ENCODE data around the gene KCNN1. TPM values are rescaled to one million over a fixed set of nuclear protein-coding genes. Genes with fewer than 3 reads are reported as not detected.

Gene KCNN1
- total RNA-seq, 2 experiments from 2014 or later: 0.34 TPM; not detected in 1

DNA sequence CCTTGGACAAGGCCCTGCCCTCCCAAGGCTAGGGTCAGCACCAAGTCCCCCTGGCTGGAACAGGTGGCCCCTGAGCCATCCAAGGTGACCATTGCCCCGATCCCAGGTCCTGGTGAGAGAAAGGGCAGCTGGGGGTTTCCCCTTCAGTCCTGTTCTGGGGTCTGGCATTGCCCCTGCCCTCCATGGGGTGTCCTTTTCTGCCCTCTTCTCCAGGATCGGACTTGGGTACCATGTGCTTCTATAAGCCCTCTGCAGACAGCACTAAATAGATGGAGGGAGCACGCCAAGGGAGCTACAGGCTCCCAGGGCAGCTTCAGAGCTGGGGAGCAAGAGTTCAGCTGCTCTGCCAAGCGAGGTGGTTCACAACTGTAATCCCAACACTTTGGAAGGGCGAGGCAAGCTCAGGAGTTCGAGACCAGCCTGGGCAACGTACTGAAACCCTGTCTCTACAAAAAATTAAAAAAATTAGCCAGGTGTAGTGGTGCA is 13.5 kb upstream of the KCNN1 start:
- Mint-ChIP-seq H3K4me1 (peaks cover 29% of the 10 kb centered on the region), H3K27me3 (peaks cover 75% of the 10 kb centered on the region), H3K9me3 (no peaks in the 10 kb centered on the region), H3K4me3 (no peak overlapping the region), H3K36me3 (no peaks in the 10 kb centered on the region), H3K27ac (no peak overlapping the region)
- no peak for DNase-seq

DNA sequence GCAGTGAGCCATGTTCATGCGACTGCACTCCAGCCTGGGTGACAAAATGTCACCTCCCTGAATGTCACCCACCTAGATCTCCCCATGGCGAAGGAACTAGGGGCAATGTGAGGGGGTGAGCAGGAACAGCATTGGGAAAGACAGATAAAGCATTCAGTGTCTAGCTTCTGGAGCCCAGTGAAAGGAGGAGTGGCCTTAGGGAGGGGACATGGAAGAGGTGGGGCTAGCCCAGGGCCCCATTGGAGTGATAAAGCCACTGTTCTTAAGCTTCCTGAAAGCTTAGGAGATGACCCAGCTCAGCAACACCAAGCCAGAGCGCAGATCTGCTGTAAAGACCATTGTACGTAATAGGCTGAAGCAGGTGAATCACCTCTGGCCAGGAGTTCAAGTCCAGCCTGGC is 13.0 kb upstream of the KCNN1 start:
- DNase-seq: no peak
- Mint-ChIP-seq H3K4me1 (peaks cover 24% of the 10 kb centered on the region), H3K27me3 (peaks cover 73% of the 10 kb centered on the region), H3K27ac (no peak overlapping the region), H3K36me3 (no peaks in the 10 kb centered on the region), H3K9me3 (no peaks in the 10 kb centered on the region), H3K4me3 (no peak overlapping the region)

DNA sequence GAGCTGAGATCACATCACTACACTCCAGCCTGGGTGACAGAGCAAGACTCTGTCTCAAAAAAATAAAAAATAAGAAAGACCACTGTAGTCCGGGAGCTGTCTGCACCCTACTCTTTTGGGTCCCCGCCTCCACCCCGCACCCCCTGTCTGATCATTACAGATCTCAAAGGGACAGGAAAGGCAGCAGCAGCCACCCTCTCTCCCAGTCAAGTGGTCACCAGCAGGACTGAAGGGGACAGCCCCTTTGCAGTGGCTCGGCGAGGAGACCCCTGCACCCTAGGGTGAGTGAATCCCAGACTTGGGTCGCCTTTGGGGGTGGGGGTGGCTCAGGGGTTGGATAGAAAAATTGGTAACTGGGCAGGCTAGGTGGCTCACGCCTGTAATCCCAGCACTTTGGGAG is 12.5 kb upstream of the KCNN1 start:
- peaks cover 67% of the 10 kb centered on the region for H3K27me3 Mint-ChIP-seq
- no peak for DNase-seq
- no peaks in the 10 kb centered on the region for H3K36me3 Mint-ChIP-seq
- H3K9me3 Mint-ChIP-seq: no peaks in the 10 kb centered on the region
- peaks cover 19% of the 10 kb centered on the region for H3K4me1 Mint-ChIP-seq
- no peak overlapping the region for H3K4me3 Mint-ChIP-seq
- no peak overlapping the region for H3K27ac Mint-ChIP-seq

DNA sequence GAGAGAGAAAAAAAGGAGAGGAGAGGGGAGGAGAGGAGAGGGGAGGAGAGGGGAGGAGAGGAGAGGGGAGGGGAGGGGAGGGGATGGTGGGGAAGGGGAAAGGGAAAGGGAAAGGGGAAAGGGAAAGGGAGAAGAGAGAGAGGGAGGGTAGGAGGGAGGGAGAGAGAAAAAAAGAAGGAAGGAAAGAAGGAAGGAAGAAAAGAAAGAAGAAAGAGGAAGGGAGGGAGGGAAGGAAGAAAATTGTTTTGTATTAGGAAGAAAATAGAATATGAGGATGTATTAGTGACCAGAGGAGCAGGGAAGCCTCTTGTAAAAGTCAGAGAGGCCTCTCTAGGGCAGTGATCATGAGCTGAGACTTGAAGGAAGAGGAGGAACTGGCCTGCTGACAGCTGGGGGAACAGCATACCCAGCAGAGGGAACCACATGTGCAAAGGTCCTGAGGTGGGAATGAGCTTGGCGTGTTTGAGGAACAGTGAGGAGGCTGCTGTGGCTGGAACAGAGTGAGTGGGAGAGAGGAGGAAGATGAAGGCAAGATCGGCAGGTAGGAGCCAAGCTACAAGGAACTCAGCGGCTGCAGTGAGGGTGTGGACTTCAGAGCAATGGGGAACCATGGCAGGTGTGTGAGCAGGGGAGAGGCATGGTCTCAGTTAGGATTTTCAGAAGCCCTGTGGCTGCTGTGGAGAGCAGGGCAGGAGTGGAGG is 9.6 kb upstream of the KCNN1 start:
- H3K36me3 Mint-ChIP-seq: no peaks in the 10 kb centered on the region
- H3K4me1 Mint-ChIP-seq: no peaks in the 10 kb centered on the region
- DNase-seq: no peak
- H3K27me3 Mint-ChIP-seq: peaks cover 51% of the 10 kb centered on the region
- H3K9me3 Mint-ChIP-seq: no peaks in the 10 kb centered on the region
- H3K4me3 Mint-ChIP-seq: no peak overlapping the region
- H3K27ac Mint-ChIP-seq: no peak overlapping the region

DNA sequence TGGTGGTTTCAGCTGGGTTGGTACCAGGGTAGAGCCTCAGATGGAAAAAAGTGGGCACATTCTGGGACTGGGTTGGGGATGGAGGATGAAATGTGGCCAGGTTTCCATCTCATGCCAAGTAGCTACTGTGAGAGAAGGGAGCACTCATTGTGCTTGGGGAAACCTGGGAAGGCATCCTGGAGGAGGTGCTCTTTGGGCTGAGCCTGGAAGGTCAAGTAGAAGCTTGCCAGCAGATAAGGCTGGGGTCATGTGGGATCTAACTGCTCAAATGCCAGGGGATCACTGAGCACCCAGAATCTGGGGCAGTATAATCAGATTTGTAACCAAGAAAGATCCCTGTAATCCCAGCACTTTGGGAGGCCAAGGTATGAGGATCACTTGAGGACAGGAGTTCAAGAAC is 9.0 kb upstream of the KCNN1 start:
- Mint-ChIP-seq H3K27ac (no peak overlapping the region), H3K9me3 (no peaks in the 10 kb centered on the region), H3K4me1 (no peaks in the 10 kb centered on the region)

DNA sequence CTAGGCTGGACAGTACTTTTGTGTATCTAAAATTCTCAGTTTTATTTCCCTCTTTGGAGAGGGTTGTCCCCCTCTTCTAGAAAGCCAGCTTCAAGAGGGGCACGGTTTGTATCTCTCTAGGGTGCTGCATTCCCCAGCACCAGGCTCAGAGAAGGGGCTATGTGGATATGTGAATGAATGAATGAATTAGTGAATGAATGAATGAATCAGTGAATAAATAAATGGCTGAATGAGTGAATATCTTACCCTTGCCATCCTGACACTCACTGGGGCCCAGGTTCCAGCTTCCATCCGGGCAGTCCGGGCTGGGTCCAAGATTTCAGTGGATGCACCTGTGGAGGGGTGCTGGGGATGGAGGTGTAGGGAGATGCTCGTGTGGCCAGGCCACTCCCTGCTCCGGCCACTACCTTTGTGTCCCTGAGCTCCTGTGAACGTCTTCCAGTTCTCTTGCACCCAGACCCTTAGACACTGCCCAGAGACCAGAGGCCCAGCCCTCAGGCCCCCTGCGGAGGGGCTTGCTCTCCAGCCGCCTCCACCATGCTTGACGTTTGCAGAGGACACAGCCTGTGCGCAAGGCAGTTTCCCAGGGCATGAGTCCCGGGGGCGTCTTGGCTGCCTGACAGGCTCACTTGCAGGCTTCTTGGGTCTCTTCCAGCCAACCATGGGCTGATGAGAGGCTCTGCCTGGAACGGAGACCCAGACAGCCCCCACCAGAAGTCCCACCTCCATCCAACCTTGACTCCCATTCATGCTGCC is 2.8 kb upstream of the KCNN1 start:
- Mint-ChIP-seq H3K4me3 (no peak overlapping the region), H3K4me1 (peaks cover 4% of the 10 kb centered on the region), H3K36me3 (no peaks in the 10 kb centered on the region), H3K27me3 (peaks cover 54% of the 10 kb centered on the region), H3K27ac (no peak overlapping the region), H3K9me3 (no peaks in the 10 kb centered on the region)
- DNase-seq: no peak

More for the DNA sequence above, 9.0 kb upstream of the KCNN1 start:
- H3K27me3 Mint-ChIP-seq: peaks cover 45% of the 10 kb centered on the region
- no peak overlapping the region for H3K4me3 Mint-ChIP-seq
- no peak for DNase-seq
- no peaks in the 10 kb centered on the region for H3K36me3 Mint-ChIP-seq

DNA sequence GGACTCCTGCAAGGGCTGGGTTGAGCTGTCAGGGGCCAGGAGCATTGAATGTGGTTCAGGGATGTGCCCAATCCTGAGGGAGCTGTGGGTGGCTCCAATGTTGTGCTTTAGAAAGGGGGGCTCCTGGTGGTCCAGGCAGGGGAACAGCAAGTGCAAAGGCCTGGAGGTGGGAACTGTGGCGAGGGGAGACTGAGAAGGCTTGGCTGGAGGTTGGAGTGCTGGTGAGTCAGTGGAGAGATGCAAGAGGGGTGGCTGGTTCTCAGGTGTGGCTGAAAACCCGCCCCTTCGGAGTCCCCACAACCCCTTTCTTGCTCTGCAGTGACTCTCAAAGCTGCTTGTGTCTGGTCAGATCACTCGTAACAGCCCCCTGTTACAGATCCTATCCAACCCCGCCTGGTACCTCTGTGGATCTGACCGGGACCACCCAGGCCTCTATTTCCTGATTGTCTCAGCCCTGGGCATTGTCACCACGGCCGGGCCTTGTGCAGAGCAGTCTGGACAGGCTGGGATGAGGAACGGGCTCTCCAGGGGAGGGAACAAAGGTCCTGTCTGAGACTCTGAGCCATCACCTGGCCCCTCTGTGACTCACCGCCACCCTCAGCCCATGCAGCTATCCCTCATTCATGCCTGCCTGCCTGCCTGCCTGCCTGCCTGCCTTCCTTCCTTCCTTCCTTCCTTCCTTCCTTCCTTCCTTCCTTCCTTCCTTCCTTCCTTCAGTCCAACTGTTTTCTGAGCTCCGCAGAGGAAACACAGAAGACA is 1.4 kb upstream of the KCNN1 start:
- DNase-seq: no peak
- H3K4me1 Mint-ChIP-seq: peaks cover 7% of the 10 kb centered on the region
- H3K27me3 Mint-ChIP-seq: peaks cover 54% of the 10 kb centered on the region
- H3K4me3 Mint-ChIP-seq: no peak overlapping the region
- H3K9me3 Mint-ChIP-seq: no peaks in the 10 kb centered on the region
- no peaks in the 10 kb centered on the region for H3K36me3 Mint-ChIP-seq
- no peak overlapping the region for H3K27ac Mint-ChIP-seq

DNA sequence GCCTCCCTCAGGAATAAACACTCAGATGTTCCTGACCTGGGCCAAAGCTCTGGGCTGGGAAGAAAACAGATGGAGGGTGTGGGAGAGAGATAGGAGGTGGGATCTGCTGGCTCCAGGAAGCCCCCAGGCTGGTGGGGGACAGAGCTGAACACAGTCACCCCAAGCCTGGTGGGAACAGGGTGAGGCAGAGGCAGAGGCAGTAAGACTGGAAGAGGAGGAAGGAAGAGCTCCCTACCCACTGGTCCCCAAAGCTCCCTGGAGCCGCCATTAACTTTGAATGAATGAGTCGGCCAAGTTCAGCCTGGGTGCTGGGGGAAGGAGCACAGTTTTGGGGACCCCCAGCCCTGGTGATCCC is 801 bp upstream of the KCNN1 start:
- H3K9me3 Mint-ChIP-seq: no peaks in the 10 kb centered on the region

DNA sequence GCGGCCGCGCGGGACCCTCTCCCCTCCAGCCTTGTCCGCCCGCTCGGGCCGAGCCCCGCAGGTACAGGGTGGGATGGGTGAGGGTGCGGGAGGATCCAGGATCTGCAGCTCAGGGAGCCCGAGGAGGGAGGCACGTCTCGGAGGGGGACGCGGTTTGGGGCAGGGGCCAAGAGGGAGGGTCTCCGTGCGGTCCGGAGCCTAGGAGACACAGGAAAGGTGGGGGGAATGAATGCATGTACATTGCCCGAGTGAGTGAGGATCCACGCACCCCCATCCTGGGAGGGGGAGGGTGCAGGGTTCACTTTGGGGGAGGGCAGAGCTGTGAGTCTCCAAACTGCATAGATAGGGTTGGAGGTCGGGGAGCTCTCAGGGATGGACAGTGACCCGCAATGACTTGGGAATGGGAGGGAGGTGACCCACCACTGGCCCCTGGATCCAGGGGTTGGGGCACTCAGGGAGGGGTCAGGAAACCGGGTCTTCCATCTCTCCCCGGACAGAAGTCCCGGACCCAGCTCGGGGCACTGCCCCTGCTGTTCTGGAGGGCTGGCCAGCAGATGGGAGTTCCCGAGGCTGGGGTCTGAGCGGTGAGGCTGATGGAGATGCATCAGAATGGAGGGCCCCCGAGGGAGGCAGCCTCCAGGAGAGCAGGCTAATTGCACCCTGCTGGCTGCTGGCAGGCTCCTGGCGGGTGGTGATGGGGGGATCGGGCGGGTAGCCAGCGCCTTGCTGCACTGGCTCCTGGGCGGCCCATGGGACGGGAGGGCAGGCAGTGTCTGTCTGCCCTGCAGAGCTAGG is 547 bp downstream of the KCNN1 start:
- Mint-ChIP-seq H3K4me3 (peak overlapping the region; percentile 50), H3K27ac (no peak overlapping the region), H3K4me1 (peaks cover 7% of the 10 kb centered on the region), H3K9me3 (no peaks in the 10 kb centered on the region), H3K27me3 (peaks cover 50% of the 10 kb centered on the region), H3K36me3 (no peaks in the 10 kb centered on the region)
- DNase-seq: no peak

More for the DNA sequence above, 801 bp upstream of the KCNN1 start:
- no peak for DNase-seq
- Mint-ChIP-seq H3K27ac (no peak overlapping the region), H3K4me1 (peaks cover 7% of the 10 kb centered on the region), H3K4me3 (no peak overlapping the region), H3K36me3 (no peaks in the 10 kb centered on the region), H3K27me3 (peaks cover 49% of the 10 kb centered on the region)

DNA sequence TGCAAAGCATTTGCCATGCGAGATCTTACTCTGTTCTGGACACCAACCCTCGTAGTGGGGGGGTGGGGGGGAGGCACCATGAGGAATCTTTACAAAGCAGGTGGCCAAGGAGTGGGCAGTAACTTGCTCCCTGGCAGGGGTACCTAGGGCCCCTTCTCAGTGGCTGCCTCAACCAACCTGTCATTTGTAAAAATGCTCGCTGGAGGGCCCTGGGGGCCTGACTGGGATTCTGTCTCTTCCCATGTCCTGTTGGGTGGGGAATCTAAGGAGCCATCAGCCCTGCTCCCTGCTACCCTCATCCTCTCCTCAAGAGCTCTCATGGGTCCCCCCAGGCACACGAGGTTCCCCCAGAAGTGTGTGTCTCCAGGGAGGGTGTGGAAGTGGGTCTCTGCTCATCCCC is 1.5 kb downstream of the KCNN1 start:
- Mint-ChIP-seq H3K9me3 (no peaks in the 10 kb centered on the region), H3K4me1 (peaks cover 7% of the 10 kb centered on the region), H3K36me3 (no peaks in the 10 kb centered on the region), H3K27ac (no peak overlapping the region), H3K4me3 (no peak overlapping the region), H3K27me3 (peaks cover 47% of the 10 kb centered on the region)
- DNase-seq: no peak

DNA sequence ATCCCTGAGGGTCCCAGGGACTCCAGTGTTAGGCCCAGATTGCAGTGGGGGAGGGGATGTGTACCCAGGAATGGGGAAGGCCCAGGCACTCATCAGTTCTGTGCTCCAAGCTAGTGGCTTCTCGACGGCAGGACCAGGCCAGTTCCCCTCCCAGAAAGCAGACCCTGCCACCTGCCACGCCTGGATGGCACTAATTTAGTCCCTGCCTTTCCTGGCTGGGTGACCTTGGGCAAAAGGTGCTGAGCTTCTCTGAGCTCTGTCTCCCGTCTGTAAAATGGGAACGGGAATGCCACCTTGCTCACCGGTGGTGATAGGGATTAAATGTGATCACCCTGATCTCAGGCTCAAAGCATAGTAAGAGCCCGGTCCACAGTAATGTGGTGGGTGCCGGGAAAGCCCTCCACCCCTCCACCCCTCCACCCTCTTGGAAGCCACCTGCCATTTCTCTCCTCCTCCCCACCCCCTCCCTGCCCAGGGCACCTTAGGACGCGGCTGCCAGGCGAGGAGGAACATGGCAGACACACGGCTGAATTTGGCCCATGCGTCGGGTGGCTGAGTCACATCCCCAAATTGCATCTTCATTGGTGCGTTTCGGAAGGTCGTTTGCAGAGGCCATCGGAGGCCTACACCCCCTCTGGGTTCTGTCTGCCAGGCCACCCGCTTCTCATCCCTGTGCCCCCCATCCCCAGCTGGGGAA is 2.3 kb downstream of the KCNN1 start:
- Mint-ChIP-seq H3K36me3 (no peaks in the 10 kb centered on the region), H3K4me1 (peaks cover 7% of the 10 kb centered on the region), H3K4me3 (no peak overlapping the region), H3K9me3 (no peaks in the 10 kb centered on the region), H3K27ac (no peak overlapping the region), H3K27me3 (peaks cover 38% of the 10 kb centered on the region)
- no peak for DNase-seq

DNA sequence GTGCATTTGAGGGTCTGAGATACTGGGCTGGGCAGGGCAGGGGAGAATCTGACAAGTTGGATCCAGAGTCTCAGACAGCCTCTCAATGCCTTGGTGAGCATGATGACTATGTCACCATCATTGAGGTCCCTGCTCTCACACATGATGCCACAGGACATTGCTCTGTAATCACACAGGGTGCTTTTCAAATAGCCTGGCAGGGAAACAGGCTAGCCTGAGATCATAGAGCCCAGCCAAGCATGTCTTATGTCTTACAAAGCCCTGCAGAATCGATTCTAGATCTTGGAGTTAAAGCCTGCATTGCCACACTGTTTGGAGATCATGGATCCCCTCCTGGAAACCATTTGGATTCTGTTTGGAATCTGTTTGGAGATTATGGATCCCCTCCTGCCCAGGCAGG is 5.3 kb downstream of the KCNN1 start:
- Mint-ChIP-seq H3K27ac (no peak overlapping the region), H3K27me3 (peaks cover 11% of the 10 kb centered on the region), H3K4me1 (peaks cover 5% of the 10 kb centered on the region), H3K4me3 (no peak overlapping the region), H3K9me3 (no peaks in the 10 kb centered on the region), H3K36me3 (no peaks in the 10 kb centered on the region)
- DNase-seq: no peak

DNA sequence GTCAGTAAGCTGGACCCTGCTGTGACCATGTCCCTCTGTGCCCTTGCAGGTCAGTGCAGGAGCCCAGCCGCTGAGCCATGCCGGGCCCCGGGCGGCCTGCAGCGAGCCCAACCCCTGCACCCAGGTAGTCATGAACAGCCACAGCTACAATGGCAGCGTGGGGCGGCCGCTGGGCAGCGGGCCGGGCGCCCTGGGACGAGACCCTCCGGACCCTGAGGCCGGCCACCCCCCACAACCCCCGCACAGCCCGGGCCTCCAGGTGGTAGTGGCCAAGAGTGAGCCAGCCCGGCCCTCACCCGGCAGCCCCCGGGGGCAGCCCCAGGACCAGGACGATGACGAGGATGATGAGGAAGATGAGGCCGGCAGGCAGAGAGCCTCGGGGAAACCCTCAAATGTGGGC is 6.9 kb downstream of the KCNN1 start:
- Mint-ChIP-seq H3K36me3 (no peaks in the 10 kb centered on the region), H3K9me3 (no peaks in the 10 kb centered on the region), H3K27me3 (peaks cover 6% of the 10 kb centered on the region), H3K4me3 (no peak overlapping the region), H3K27ac (no peak overlapping the region), H3K4me1 (peaks cover 3% of the 10 kb centered on the region)
- DNase-seq: no peak

DNA sequence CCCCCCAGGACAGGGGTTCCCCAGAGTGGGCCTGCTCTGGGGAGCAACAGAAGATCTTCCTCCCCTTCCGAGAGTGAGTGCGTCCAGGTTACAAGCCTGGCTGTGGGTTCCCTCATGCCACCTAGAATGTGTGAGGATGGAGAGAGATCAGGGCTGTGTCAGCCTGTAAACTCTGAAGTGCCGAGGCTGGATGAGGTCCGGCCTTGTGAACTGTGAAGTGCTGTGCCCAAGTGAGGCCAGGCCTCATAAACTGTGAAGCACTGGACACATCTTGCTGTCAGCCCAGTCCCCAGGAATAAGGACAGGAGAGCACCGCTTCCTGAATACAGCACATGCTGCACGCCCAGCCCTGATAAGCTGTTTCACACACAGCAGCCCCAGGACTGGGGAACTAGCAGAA is 7.6 kb downstream of the KCNN1 start:
- H3K4me3 Mint-ChIP-seq: no peak overlapping the region
- DNase-seq: no peak
- H3K4me1 Mint-ChIP-seq: peaks cover 3% of the 10 kb centered on the region
- H3K27ac Mint-ChIP-seq: no peak overlapping the region
- H3K27me3 Mint-ChIP-seq: peaks cover 10% of the 10 kb centered on the region
- no peaks in the 10 kb centered on the region for H3K9me3 Mint-ChIP-seq
- H3K36me3 Mint-ChIP-seq: no peaks in the 10 kb centered on the region

Data from activated naive CD8-positive, alpha-beta T cell treated with anti-CD3 and anti-CD28 coated beads for 36 hours (primary cell).